ENCODE measurements around the gene KIF21A. TPM values are rescaled to one million over a fixed set of nuclear protein-coding genes. Genes with fewer than 3 reads are reported as not detected.

The KIF21A gene
- total and polyA plus RNA-seq, 7 donors, result 8.5 to 33.6 (median 26.7) TPM

DNA sequence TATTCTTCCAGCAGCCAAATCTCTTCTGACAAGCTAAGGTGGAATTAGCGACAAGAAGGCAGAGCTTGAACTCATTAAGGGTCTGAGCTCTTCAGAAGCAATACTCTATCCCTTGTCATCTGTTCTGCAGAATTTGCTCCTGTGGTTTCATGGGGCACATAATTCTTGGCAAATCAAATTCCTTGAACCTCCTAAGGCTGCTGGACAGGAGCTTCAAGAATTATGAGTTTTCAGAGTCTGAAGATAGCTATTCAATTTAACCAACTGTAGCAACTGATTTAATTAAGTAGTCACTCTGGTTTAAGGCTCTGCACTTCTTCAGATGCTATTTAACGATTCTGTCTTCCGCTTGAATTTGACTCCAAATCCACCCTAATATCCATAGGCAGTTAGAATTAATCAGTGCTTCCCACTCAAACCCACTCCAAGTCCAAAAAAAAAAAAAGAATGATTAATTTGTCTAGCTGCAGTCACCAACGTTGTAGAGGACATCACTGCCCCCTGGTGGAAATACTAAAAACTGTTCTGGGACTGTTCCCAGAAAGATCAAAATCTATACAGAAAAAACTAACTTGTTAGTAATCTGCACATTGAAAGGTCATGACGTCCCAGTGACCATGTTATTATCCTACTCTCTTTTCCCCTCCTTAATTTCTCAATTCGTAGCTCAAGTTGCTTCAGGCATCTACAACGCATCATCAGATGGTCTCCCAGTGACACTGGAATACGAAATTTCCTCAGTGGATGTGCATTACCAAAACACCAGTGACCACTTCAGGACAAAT lies 169.9 kb downstream of the KIF21A start:
- Histone ChIP-seq H3K27me3 (ENCODE audit: insufficient read depth in 3 of 3, low read length in 2 of 3) (no peaks in the 10 kb centered on the region), H3K9me3 (no peaks in the 10 kb centered on the region), H3K4me1 (no peaks in the 10 kb centered on the region), H3K27ac (no peak overlapping the region), H3K4me3 (no peak overlapping the region), H3K36me3 (ENCODE audit: insufficient read depth in 1 of 2, low read depth in 1 of 2) (no peaks in the 10 kb centered on the region)
- WGBS, 3 donors, result 27 to 32% (median 30%) methylated on average over 8 of the region's 8 CpGs
- DNase-seq (no peak), ATAC-seq (no peak)
- intact Hi-C loops (cut with DNase I), result loop anchor here (5.0 to 10.0 kb wide), 2 partner anchors 946 to 948 kb away; no protein-coding TSS in a partner anchor
- TF ChIP-seq, protein P1, sequence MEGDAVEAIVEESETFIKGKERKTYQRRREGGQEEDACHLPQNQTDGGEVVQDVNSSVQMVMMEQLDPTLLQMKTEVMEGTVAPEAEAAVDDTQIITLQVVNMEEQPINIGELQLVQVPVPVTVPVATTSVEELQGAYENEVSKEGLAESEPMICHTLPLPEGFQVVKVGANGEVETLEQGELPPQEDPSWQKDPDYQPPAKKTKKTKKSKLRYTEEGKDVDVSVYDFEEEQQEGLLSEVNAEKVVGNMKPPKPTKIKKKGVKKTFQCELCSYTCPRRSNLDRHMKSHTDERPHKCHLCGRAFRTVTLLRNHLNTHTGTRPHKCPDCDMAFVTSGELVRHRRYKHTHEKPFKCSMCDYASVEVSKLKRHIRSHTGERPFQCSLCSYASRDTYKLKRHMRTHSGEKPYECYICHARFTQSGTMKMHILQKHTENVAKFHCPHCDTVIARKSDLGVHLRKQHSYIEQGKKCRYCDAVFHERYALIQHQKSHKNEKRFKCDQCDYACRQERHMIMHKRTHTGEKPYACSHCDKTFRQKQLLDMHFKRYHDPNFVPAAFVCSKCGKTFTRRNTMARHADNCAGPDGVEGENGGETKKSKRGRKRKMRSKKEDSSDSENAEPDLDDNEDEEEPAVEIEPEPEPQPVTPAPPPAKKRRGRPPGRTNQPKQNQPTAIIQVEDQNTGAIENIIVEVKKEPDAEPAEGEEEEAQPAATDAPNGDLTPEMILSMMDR (IDR thresholded peaks at IDR 0.05), result peak; percentile 56

DNA sequence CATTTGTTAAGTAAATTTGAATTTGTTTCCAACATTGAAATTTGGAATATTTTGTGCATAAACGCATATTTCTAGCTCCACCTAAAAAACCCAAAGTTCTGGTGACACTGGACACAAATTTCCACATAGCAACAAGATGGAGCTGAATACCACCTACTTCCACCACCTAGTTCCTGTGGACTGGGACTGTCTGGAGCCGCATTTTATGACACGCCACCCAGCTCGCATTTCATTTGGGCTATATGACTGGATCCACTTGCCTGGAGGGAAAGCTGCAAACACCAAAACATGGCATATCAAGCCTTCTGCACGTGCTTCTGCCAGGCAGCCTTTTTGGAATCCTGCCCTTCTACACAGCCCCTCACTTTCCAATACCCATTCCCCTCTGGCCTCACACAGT lies 173.4 kb downstream of the KIF21A start:
- no peaks in the 10 kb centered on the region for H3K27me3 ChIP-seq (ENCODE audit: insufficient read depth in 3 of 3, low read length in 2 of 3)
- TF ChIP-seq, protein P1 (IDR thresholded peaks at IDR 0.05), result no peak
- 76 to 78% (median 77%) methylated on average over 5 of the region's 5 CpGs for WGBS, 3 donors
- intact Hi-C loops (cut with DNase I), result no loop called here
- no peaks in the 10 kb centered on the region for H3K9me3 ChIP-seq
- H3K36me3 ChIP-seq (ENCODE audit: insufficient read depth in 1 of 2, low read depth in 1 of 2), result no peaks in the 10 kb centered on the region
- ATAC-seq (no peak), DNase-seq (no peak)
- no peak overlapping the region for H3K4me3 ChIP-seq
- no peaks in the 10 kb centered on the region for H3K4me1 ChIP-seq
- H3K27ac ChIP-seq, result no peak overlapping the region

DNA sequence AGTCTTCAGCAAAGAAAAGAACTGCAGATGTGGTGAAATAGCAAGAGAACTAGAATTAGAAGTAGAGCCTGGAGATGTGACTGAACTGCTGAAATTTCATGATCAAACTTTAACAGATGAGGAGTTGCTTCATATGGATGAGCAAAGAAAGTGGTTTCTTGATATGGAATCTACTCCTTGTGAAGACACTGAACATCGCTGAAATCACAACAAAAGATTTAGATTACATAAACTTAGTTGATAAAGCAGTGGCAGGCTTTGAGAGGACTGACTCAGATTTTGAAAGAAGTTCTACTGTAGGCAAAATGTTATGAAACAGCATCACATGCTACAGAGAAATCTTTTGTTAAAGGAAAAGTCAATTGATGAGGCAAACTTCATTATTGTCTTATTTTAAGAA lies 175.0 kb downstream of the KIF21A start:
- WGBS, 3 donors, result 76 to 83% (median 82%) methylated on average over 1 of the region's 1 CpG
- H3K27me3 ChIP-seq (ENCODE audit: insufficient read depth in 3 of 3, low read length in 2 of 3), result no peaks in the 10 kb centered on the region
- no peak overlapping the region for H3K27ac ChIP-seq
- DNase-seq, result no peak
- no peak overlapping the region for H3K4me3 ChIP-seq
- intact Hi-C loops (cut with DNase I), result no loop called here
- ATAC-seq, result no peak
- H3K4me1 ChIP-seq, result no peaks in the 10 kb centered on the region
- H3K9me3 ChIP-seq, result no peaks in the 10 kb centered on the region
- H3K36me3 ChIP-seq (ENCODE audit: insufficient read depth in 1 of 2, low read depth in 1 of 2), result no peaks in the 10 kb centered on the region
- TF ChIP-seq, protein P1 (IDR thresholded peaks at IDR 0.05), result no peak

DNA sequence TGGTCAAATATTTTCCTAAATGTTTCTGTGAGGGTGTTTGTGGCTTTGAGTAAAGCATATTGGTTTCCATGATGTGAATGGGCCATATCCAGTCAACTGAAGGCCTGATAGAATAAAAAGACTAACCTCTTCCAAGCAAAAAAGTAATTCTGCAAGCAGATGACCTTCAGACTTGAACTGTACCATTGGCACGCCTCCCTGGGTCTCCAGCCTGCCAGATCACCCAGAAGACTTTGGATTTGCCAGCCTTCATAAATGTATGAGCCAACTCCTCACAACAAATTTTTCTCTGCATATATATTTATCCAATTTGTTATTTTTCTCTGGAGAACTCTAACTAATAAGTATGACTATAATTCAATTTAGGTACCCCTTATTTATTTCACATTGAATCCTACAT lies 190.3 kb downstream of the KIF21A start:
- Histone ChIP-seq H3K9me3 (no peaks in the 10 kb centered on the region), H3K27ac (no peak overlapping the region), H3K4me3 (no peak overlapping the region), H3K36me3 (ENCODE audit: insufficient read depth in 1 of 2, low read depth in 1 of 2) (no peaks in the 10 kb centered on the region), H3K27me3 (ENCODE audit: insufficient read depth in 3 of 3, low read length in 2 of 3) (no peaks in the 10 kb centered on the region), H3K4me1 (no peaks in the 10 kb centered on the region)
- TF ChIP-seq, protein P1 (IDR thresholded peaks at IDR 0.05), result no peak
- no peak for ATAC-seq
- intact Hi-C loops (cut with DNase I), result no loop called here
- WGBS, 3 donors, result 50 to 78% (median 75%) methylated on average over 1 of the region's 1 CpG
- no peak for DNase-seq

Other genes starting within 250 kb of the KIF21A start
- under 1 TPM; 0.12 to 0.34 (median 0.24) TPM for gene ABCD2, start 176.7 kb upstream of the KIF21A start, total RNA-seq
- gene ABCD2, start 176.7 kb upstream of the KIF21A start, polyA plus RNA-seq, result under 1 TPM; 0.04 to 0.22 (median 0.12) TPM